Osteocyte (in vitro differentiated cells): Measurements from ENCODE around the gene TOX4. TPM values are rescaled to one million over a fixed set of nuclear protein-coding genes. Genes with fewer than 3 reads are reported as not detected.

Experiments
- DNase-seq: peaks from one replicate; pipeline ENCODE4 v3.0.0; 2021; ENCODE audit warnings: mixed read lengths; ENCODE audit not compliant: unreplicated experiment; ENCODE audit errors: extremely low spot score
- H3K27ac Mint-ChIP-seq: one replicate; pipeline ENCODE4 v1.8.0; 2021; ENCODE audit warnings: mild to moderate bottlenecking, mixed read lengths; ENCODE audit not compliant: unreplicated experiment
- H3K27me3 Mint-ChIP-seq: one replicate; pipeline ENCODE4 v1.8.0; 2021; ENCODE audit warnings: mixed read lengths; ENCODE audit not compliant: unreplicated experiment
- H3K36me3 Mint-ChIP-seq: one replicate; pipeline ENCODE4 v1.8.0; 2021; ENCODE audit warnings: mixed read lengths; ENCODE audit not compliant: unreplicated experiment
- H3K4me1 Mint-ChIP-seq: one replicate; pipeline ENCODE4 v1.8.0; 2021; ENCODE audit warnings: mixed read lengths; ENCODE audit not compliant: unreplicated experiment
- H3K4me3 Mint-ChIP-seq: one replicate; pipeline ENCODE4 v1.8.0; 2021; ENCODE audit warnings: mild to moderate bottlenecking, moderate library complexity, mixed read lengths; ENCODE audit not compliant: unreplicated experiment
- H3K9me3 Mint-ChIP-seq: one replicate; pipeline ENCODE4 v1.8.0; 2021; ENCODE audit warnings: mixed read lengths; ENCODE audit not compliant: unreplicated experiment
- total RNA-seq: library from RNA; stranded (reverse); gene quantifications from 2 replicates; pipeline ENCODE4 v1.2.1, GENCODE V29; 2021
- TF ChIP-seq, protein P1 (sequence below): fragments of 200-600 bp; sonication (generic); IDR thresholded peaks from 2 replicates; pipeline ENCODE4 v1.5.0; 2021; ENCODE audit warnings: antibody characterized with exemption, mild to moderate bottlenecking, moderate library complexity

Gene TOX4
- total RNA-seq, 1 donor from 2014 or later, result 78.8 TPM

DNA sequence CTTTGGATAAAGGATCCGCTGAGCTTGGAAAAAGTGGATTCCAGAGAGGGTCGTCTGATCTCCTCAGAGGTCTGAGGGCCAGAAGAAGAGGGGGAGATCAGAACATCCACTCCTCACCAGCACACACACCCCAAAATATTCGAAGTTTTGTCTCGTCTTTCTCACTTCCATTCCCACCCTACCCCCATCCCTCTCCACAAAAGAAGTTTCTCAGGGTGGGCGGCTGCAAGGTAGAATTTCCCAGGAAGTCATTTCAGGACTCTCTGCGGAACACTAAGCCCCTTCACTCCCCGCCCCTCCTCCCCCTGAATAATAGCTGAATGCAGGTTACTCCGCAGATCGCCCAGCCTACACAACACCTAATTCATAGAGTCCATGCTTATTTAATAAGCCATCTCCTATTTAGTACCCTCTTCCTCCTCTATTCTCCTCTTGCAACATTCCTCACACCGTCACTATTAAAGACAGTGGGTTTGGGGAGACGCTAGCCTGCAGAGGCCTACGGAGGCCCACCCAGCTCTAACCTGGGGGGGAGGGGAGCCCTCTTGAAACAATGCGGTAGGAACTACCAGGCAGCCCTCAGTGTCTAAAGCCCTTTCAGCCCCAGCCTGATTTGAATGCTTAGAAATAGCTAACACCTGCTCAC, 49.8 kb downstream of the TOX4 start:
- DNase-seq, result no peak
- TF ChIP-seq, protein P1, sequence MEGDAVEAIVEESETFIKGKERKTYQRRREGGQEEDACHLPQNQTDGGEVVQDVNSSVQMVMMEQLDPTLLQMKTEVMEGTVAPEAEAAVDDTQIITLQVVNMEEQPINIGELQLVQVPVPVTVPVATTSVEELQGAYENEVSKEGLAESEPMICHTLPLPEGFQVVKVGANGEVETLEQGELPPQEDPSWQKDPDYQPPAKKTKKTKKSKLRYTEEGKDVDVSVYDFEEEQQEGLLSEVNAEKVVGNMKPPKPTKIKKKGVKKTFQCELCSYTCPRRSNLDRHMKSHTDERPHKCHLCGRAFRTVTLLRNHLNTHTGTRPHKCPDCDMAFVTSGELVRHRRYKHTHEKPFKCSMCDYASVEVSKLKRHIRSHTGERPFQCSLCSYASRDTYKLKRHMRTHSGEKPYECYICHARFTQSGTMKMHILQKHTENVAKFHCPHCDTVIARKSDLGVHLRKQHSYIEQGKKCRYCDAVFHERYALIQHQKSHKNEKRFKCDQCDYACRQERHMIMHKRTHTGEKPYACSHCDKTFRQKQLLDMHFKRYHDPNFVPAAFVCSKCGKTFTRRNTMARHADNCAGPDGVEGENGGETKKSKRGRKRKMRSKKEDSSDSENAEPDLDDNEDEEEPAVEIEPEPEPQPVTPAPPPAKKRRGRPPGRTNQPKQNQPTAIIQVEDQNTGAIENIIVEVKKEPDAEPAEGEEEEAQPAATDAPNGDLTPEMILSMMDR, result no peak
- Mint-ChIP-seq H3K4me1 (peaks cover 12% of the 10 kb centered on the region), H3K9me3 (no peaks in the 10 kb centered on the region), H3K4me3 (peak overlapping the region; percentile 86), H3K36me3 (peaks cover 16% of the 10 kb centered on the region), H3K27ac (peak overlapping the region; percentile 31), H3K27me3 (peaks cover 20% of the 10 kb centered on the region)

- DNase-seq, result no peak
- H3K4me3 Mint-ChIP-seq, result peak overlapping the region; percentile 86
- no peak overlapping the region for H3K27ac Mint-ChIP-seq
- H3K27me3 Mint-ChIP-seq, result peaks cover 24% of the 10 kb centered on the region
- TF ChIP-seq, protein P1, result no peak
- peaks cover 16% of the 10 kb centered on the region for H3K36me3 Mint-ChIP-seq
- H3K4me1 Mint-ChIP-seq, result peaks cover 12% of the 10 kb centered on the region
- H3K9me3 Mint-ChIP-seq, result no peaks in the 10 kb centered on the region
Observed at GRCh38 chr14:21527318-21527679, 50.3 kb downstream of the TOX4 start.

- peaks cover 6% of the 10 kb centered on the region for H3K36me3 Mint-ChIP-seq
- no peak overlapping the region for H3K27ac Mint-ChIP-seq
- no peak for DNase-seq
- no peak overlapping the region for H3K4me3 Mint-ChIP-seq
- peaks cover 30% of the 10 kb centered on the region for H3K27me3 Mint-ChIP-seq
- TF ChIP-seq, protein P1, result no peak
- no peaks in the 10 kb centered on the region for H3K9me3 Mint-ChIP-seq
- H3K4me1 Mint-ChIP-seq, result peaks cover 12% of the 10 kb centered on the region
Observed at GRCh38 chr14:21528381-21529348, 51.7 kb downstream of the TOX4 start.

GRCh38 chr14:21529515-21529914, 52.5 kb downstream of the TOX4 start:
- no peak overlapping the region for H3K27ac Mint-ChIP-seq
- H3K36me3 Mint-ChIP-seq, result peaks cover 3% of the 10 kb centered on the region
- TF ChIP-seq, protein P1, result no peak
- H3K4me1 Mint-ChIP-seq, result peaks cover 12% of the 10 kb centered on the region
- DNase-seq, result no peak
- no peak overlapping the region for H3K4me3 Mint-ChIP-seq
- H3K27me3 Mint-ChIP-seq, result peaks cover 36% of the 10 kb centered on the region
- H3K9me3 Mint-ChIP-seq, result no peaks in the 10 kb centered on the region

GRCh38 chr14:21533294-21533693, 56.3 kb downstream of the TOX4 start:
- no peak overlapping the region for H3K27ac Mint-ChIP-seq
- H3K4me3 Mint-ChIP-seq, result no peak overlapping the region
- H3K4me1 Mint-ChIP-seq, result peaks cover 10% of the 10 kb centered on the region
- peaks cover 58% of the 10 kb centered on the region for H3K27me3 Mint-ChIP-seq
- TF ChIP-seq, protein P1, result no peak
- no peak for DNase-seq
- H3K36me3 Mint-ChIP-seq, result no peaks in the 10 kb centered on the region
- H3K9me3 Mint-ChIP-seq, result no peaks in the 10 kb centered on the region
